Measurements from ENCODE around the gene MAPK7. TPM values are rescaled to one million over a fixed set of nuclear protein-coding genes. Genes with fewer than 3 reads are reported as not detected.

MAPK7 gene
- total RNA-seq, 1 donor from 2014 or later: 18.9 TPM

DNA sequence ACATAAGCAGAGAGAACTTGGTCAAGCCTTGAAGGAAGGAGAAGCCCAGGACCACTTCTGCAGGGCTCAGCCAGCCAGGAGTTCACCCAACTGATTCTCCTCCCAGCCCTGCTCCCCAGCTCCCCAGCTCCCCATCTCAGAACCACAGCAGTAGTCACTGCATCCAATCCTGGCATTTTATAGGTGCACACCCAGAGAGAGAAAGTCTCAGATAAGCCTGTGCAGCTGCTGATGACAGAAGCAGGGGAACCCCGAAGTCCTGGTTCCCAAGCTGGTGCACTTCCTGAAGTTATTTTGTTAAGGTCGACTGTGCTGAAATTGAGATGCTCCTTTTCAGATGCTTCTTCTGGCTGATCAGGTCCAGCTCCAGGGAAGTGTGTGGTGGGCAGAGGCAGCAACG is 39.3 kb downstream of the MAPK7 start:
- Mint-ChIP-seq H3K9me3 (no peaks in the 10 kb centered on the region), H3K4me3 (ENCODE audit: low read depth) (no peak overlapping the region), H3K4me1 (ENCODE audit: low read depth) (no peaks in the 10 kb centered on the region), H3K27ac (no peak overlapping the region), H3K27me3 (ENCODE audit: low read depth) (peaks cover 2% of the 10 kb centered on the region), H3K36me3 (ENCODE audit: low read depth) (no peaks in the 10 kb centered on the region)
- DNase-seq (ENCODE audit: low spot score): no peak
- intact Hi-C loops (cut with micrococcal nuclease): no loop called here

GRCh38 chr17:19418251-19418992 is 40.1 kb downstream of the MAPK7 start:
- DNase-seq (ENCODE audit: low spot score): no peak
- no peaks in the 10 kb centered on the region for H3K36me3 Mint-ChIP-seq (ENCODE audit: low read depth)
- no peak overlapping the region for H3K27ac Mint-ChIP-seq
- H3K4me1 Mint-ChIP-seq (ENCODE audit: low read depth): no peaks in the 10 kb centered on the region
- intact Hi-C loops (cut with micrococcal nuclease): no loop called here
- H3K27me3 Mint-ChIP-seq (ENCODE audit: low read depth): peaks cover 4% of the 10 kb centered on the region
- H3K4me3 Mint-ChIP-seq (ENCODE audit: low read depth): no peak overlapping the region
- no peaks in the 10 kb centered on the region for H3K9me3 Mint-ChIP-seq

GRCh38 chr17:19421219-19421618 is 42.9 kb downstream of the MAPK7 start:
- DNase-seq (ENCODE audit: low spot score): no peak
- Mint-ChIP-seq H3K36me3 (ENCODE audit: low read depth) (no peaks in the 10 kb centered on the region), H3K27me3 (ENCODE audit: low read depth) (peaks cover 4% of the 10 kb centered on the region), H3K4me1 (ENCODE audit: low read depth) (no peaks in the 10 kb centered on the region), H3K27ac (no peak overlapping the region), H3K9me3 (no peaks in the 10 kb centered on the region), H3K4me3 (ENCODE audit: low read depth) (no peak overlapping the region)
- intact Hi-C loops (cut with micrococcal nuclease): no loop called here

DNA sequence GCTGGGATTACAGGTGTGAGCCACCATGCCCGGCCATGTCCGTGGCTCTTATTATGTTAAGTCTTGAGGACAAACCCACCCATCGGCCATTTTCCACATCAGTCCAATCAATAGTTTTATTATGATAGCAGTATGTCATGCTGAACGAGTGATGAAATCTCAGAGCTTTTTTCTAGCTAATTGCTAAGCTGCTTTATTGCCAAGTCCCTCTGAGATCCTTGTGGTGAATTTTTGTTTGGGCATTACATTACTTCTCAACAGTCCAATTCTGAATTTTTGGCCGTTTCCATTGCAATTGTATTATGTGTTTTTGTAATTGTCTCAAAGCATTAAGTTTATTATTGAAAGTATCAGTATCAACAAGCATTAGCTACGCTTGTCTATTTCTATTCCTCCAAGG is 43.6 kb downstream of the MAPK7 start:
- no peak for DNase-seq (ENCODE audit: low spot score)
- H3K27ac Mint-ChIP-seq: no peak overlapping the region
- H3K9me3 Mint-ChIP-seq: no peaks in the 10 kb centered on the region
- intact Hi-C loops (cut with micrococcal nuclease): no loop called here
- peaks cover 4% of the 10 kb centered on the region for H3K27me3 Mint-ChIP-seq (ENCODE audit: low read depth)
- no peaks in the 10 kb centered on the region for H3K36me3 Mint-ChIP-seq (ENCODE audit: low read depth)
- H3K4me3 Mint-ChIP-seq (ENCODE audit: low read depth): no peak overlapping the region
- no peaks in the 10 kb centered on the region for H3K4me1 Mint-ChIP-seq (ENCODE audit: low read depth)

GRCh38 chr17:19424934-19425868 is 46.9 kb downstream of the MAPK7 start:
- H3K27me3 Mint-ChIP-seq (ENCODE audit: low read depth): peaks cover 4% of the 10 kb centered on the region
- no peak for DNase-seq (ENCODE audit: low spot score)
- no peaks in the 10 kb centered on the region for H3K9me3 Mint-ChIP-seq
- no peaks in the 10 kb centered on the region for H3K4me1 Mint-ChIP-seq (ENCODE audit: low read depth)
- intact Hi-C loops (cut with micrococcal nuclease): no loop called here
- H3K36me3 Mint-ChIP-seq (ENCODE audit: low read depth): no peaks in the 10 kb centered on the region
- H3K27ac Mint-ChIP-seq: no peak overlapping the region
- H3K4me3 Mint-ChIP-seq (ENCODE audit: low read depth): no peak overlapping the region

DNA sequence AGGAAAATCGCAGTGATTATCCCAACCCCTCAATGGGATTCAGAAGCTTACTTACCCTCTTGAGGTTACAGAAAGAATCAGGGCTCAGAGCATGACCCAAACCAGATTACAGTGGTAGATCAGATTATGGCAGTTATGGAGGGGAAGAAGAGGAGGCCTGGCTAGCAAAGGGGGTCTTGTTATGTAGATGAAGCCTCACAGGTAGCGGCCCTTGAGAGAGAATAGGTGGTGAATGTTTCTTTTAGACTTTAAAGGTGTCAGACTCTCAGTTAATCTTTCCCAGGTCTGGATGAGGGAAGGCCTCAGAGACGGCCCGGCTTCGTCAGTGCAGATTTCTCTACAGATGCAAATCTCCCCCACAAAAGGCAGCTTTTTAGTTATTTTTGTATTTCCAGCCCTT is 48.3 kb downstream of the MAPK7 start:
- H3K36me3 Mint-ChIP-seq (ENCODE audit: low read depth): no peaks in the 10 kb centered on the region
- H3K4me1 Mint-ChIP-seq (ENCODE audit: low read depth): no peaks in the 10 kb centered on the region
- no peak overlapping the region for H3K4me3 Mint-ChIP-seq (ENCODE audit: low read depth)
- no peak for DNase-seq (ENCODE audit: low spot score)
- H3K27ac Mint-ChIP-seq: no peak overlapping the region
- no peaks in the 10 kb centered on the region for H3K9me3 Mint-ChIP-seq
- intact Hi-C loops (cut with micrococcal nuclease): no loop called here
- H3K27me3 Mint-ChIP-seq (ENCODE audit: low read depth): peaks cover 9% of the 10 kb centered on the region

DNA sequence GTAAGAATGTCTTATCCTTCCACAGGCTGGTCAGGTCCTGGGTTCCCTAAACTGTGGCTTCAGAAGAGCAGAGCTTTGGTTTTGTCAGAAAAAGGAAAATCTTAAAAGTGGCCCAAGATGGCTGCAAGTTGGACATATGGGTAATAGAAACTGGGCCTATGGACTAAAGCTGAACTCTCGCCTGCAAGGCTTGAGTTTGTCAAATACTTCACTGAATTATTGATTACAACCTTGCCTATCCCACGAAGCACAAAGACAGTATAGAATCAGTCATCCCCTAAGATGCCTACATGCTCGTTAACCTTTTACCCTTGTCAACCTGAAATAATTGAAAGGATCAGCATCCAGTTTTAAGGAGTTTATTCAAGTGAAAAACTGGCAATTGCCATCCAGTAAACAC is 53.4 kb downstream of the MAPK7 start:
- no peak overlapping the region for H3K4me3 Mint-ChIP-seq (ENCODE audit: low read depth)
- intact Hi-C loops (cut with micrococcal nuclease): no loop called here
- DNase-seq (ENCODE audit: low spot score): no peak
- no peaks in the 10 kb centered on the region for H3K4me1 Mint-ChIP-seq (ENCODE audit: low read depth)
- H3K36me3 Mint-ChIP-seq (ENCODE audit: low read depth): no peaks in the 10 kb centered on the region
- H3K9me3 Mint-ChIP-seq: no peaks in the 10 kb centered on the region
- peaks cover 14% of the 10 kb centered on the region for H3K27me3 Mint-ChIP-seq (ENCODE audit: low read depth)
- H3K27ac Mint-ChIP-seq: no peak overlapping the region

Other genes starting within 250 kb of the MAPK7 start
- gene EPN2, start 141.1 kb upstream of the MAPK7 start, total RNA-seq: 10.5 and 11.6 TPM in 2 replicates
- gene B9D1, start 15.8 kb upstream of the MAPK7 start, total RNA-seq: 6.7 TPM in 2 replicates
- gene MFAP4, start 8.7 kb downstream of the MAPK7 start, total RNA-seq: not detected in 2 replicates
- gene RNF112, start 32.7 kb downstream of the MAPK7 start, total RNA-seq: 0.16 and 0.32 TPM in 2 replicates
- gene SLC47A1, start 155.4 kb downstream of the MAPK7 start, total RNA-seq: 0.07 and 0.25 TPM in 2 replicates

Data from activated T-helper 2 cell treated with anti-CD3 and anti-CD28 coated beads, Interferon-gamma antibody, Interleukin-2, Interleukin-4, amounts not matched to agents 10 μg/mL and 5 μg/mL and 100 μg/mL, durations not matched to agents 14 hours and 24 hours and 36 hours (primary cell).